Superior temporal gyrus (tissue), 1 donor: ENCODE results near the gene AIFM3.
"Not testable (repeated sequence)": the region's sequence is repeated elsewhere in the genome, so short reads cannot be mapped to it uniquely, and the experiment has no call there.

ENCODE experiments used
- DNase-seq: peaks from one replicate; pipeline ENCODE4 v3.0.0-alpha.2; 2016; ENCODE audit errors: extremely low spot score

AIFM3 gene

GRCh38 chr22:20942203-20942902 lies 24.7 kb upstream of the AIFM3 start:
- not testable (repeated sequence) for DNase-seq

GRCh38 chr22:20943104-20943933 lies 23.7 kb upstream of the AIFM3 start:
- DNase-seq: no peak

- DNase-seq: no peak
These were observed 23.0 kb upstream of the AIFM3 start for GRCh38 chr22:20944042-20944441.

- no peak for DNase-seq
These were observed 21.5 kb upstream of the AIFM3 start for GRCh38 chr22:20945578-20945934.

GRCh38 chr22:20946080-20946986 lies 20.7 kb upstream of the AIFM3 start:
- no peak for DNase-seq

GRCh38 chr22:20946991-20947390 lies 20.1 kb upstream of the AIFM3 start:
- no peak for DNase-seq

GRCh38 chr22:20948450-20948849 lies 18.6 kb upstream of the AIFM3 start:
- DNase-seq: no peak

GRCh38 chr22:20948989-20949388 lies 18.1 kb upstream of the AIFM3 start:
- no peak for DNase-seq

- no peak for DNase-seq
These were observed 17.3 kb upstream of the AIFM3 start for GRCh38 chr22:20949698-20950183.

GRCh38 chr22:20951151-20951931 lies 15.7 kb upstream of the AIFM3 start:
- no peak for DNase-seq

GRCh38 chr22:20951932-20952380 lies 15.1 kb upstream of the AIFM3 start:
- no peak for DNase-seq

- no peak for DNase-seq
These were observed 14.3 kb upstream of the AIFM3 start for GRCh38 chr22:20952544-20953341.

GRCh38 chr22:20953342-20953608 lies 13.8 kb upstream of the AIFM3 start:
- no peak for DNase-seq

GRCh38 chr22:20953668-20954500 lies 13.2 kb upstream of the AIFM3 start:
- DNase-seq: no peak

GRCh38 chr22:20955548-20955947 lies 11.5 kb upstream of the AIFM3 start:
- no peak for DNase-seq

GRCh38 chr22:20956258-20957101 lies 10.6 kb upstream of the AIFM3 start:
- DNase-seq: no peak

GRCh38 chr22:20957102-20957682 lies 9.9 kb upstream of the AIFM3 start:
- no peak for DNase-seq

- DNase-seq: no peak
These were observed 9.2 kb upstream of the AIFM3 start for GRCh38 chr22:20957683-20958431.
